Activated CD8-positive, alpha-beta memory T cell treated with anti-CD3 and anti-CD28 coated beads for 24 hours (primary cell): ENCODE results near the gene GSTM1.
"Not testable (repeated sequence)": the region's sequence is repeated elsewhere in the genome, so short reads cannot be mapped to it uniquely, and the experiment has no call there.

Experiments
- DNase-seq: peaks from one replicate; pipeline ENCODE4 v3.0.0-alpha.2; 2020

GSTM1 gene

GRCh38 chr1:109660691-109661026, 27.0 kb upstream of the GSTM1 start:
- not testable (repeated sequence) for DNase-seq

GRCh38 chr1:109661391-109661790, 26.2 kb upstream of the GSTM1 start:
- no peak for DNase-seq

- no peak for DNase-seq
Observed at GRCh38 chr1:109664671-109665070, 22.9 kb upstream of the GSTM1 start.

DNA sequence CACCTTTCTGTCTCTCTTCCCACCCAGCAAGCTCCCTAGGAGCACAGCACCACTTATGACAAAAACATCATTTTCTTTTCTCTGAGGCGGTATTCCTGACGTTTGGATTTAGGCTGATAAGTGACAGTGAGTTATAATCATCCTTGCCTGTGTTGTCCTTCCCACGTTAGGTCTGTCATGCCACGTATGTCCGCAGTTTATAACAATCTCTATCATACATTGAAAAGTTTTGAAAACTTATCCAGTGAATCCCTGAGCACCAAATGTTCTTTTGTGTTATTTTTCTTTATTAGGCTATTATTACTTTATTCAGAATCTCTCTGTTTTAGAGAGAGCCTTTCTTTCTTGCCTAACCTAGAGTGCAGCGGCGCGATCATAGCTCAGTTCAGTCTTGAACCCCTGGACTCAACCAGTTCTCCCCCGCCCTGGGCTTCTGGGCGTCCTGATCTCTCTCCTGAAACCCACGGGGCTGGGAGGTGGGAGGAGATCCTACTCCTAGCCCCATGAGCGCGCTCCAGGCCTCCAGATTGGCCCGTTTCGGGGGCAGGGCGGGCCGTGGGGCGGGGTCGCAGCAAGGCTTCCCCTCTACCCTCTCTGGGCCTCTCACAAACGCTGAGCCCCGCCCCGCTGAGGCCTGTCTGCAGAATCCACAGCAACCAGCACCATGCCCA, 20.0 kb upstream of the GSTM1 start, which contains the start of gene GSTM2:
GSTM2 (plus strand) TSS at position 606 of the 671 bp plus-strand sequence; CDS start at position 665, 59 bp downstream.
- peak; percentile 90 for DNase-seq

GRCh38 chr1:109668123-109668775, 19.4 kb upstream of the GSTM1 start:
- no peak for DNase-seq

DNA sequence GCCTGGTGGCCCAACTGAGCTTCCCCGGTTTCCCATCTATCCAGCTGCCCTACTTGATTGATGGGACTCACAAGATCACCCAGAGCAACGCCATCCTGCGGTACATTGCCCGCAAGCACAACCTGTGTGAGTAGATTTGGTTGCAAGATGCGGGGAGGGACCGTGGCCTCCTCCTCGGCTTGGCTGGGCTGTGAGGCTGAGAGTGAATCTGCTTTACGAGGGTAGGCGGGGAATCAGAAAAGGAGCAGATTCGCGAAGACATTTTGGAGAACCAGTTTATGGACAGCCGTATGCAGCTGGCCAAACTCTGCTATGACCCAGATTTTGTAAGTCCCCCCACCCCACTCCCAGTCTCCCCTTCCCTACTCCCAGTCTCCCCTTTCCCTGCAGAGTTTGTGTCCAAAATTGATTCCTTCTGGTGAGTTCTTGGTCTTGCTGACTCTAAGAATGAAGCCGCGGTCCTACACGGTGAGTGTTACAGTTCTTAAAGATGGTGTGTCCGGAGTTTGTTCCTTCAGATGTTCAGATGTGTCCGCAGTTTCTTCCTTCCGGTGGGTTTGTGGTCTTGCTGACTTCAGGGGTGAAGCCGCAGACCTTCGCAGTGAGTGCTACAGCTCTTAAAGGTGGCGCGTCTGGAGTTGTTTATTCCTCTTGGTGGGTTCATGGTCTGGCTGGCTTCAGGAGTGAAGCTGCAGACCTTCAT, 18.2 kb upstream of the GSTM1 start:
- DNase-seq: no peak

- not testable (repeated sequence) for DNase-seq
Observed at GRCh38 chr1:109669949-109670302, 17.7 kb upstream of the GSTM1 start.

DNA sequence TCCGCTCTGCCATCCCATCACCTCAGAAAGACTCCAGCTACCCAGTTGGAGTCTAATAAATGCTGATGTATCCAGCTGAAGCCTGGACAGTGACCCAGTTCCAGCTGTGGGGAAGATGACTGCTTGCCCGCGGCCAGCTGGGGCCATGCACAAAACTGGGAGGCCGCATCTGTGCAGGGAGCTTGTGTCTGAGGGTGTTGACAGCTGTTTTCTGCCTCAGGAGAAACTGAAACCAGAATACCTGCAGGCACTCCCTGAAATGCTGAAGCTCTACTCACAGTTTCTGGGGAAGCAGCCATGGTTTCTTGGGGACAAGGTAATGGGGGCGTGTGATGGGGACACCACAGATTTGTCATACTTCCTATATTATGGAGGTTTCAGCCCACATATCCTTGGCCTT, 16.6 kb upstream of the GSTM1 start:
- no peak for DNase-seq

- not testable (repeated sequence) for DNase-seq
Observed at GRCh38 chr1:109673861-109674260, 13.8 kb upstream of the GSTM1 start.

GRCh38 chr1:109676683-109677381, 10.8 kb upstream of the GSTM1 start:
- DNase-seq: not testable (repeated sequence)

DNA sequence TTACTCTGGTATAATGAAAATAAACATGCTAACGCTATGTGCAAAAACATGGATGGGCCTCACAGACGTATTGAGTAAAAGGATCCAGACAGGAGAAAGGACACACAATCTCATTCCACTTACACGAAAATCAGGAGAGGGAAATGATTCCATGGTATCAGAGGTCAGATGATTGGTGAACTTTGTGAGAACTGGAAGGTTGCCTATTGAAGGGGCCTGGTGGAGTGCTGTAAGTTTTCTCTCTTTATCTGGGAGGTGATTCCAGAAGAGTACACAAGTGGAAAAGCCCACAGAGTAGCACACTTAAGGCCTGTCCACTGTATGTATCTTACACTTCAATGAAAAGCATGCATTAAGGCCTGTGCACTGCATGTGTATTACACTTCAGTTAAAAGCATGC, 10.2 kb upstream of the GSTM1 start:
- DNase-seq: no peak

- DNase-seq: not testable (repeated sequence)
Observed at GRCh38 chr1:109678637-109679036, 9.0 kb upstream of the GSTM1 start.

DNA sequence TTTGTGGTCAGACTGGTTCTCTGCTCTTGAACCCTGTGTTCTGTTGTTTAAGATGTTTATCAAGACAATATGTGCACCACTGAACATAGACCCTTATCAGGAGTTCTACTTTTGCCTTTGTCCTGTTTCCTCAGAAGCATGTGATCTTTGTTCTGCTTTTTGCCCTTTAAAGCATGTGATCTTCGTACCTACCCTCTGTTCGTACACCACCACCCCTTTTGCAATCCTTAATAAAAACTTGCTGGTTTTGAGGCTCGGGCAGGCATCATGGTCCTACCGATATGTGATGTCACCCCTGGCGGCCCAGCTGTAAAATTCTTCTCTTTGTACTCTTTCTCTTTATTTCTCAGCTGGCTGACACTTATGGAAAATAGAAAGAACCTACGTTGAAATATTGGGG, 2.8 kb upstream of the GSTM1 start:
- DNase-seq: not testable (repeated sequence)

DNA sequence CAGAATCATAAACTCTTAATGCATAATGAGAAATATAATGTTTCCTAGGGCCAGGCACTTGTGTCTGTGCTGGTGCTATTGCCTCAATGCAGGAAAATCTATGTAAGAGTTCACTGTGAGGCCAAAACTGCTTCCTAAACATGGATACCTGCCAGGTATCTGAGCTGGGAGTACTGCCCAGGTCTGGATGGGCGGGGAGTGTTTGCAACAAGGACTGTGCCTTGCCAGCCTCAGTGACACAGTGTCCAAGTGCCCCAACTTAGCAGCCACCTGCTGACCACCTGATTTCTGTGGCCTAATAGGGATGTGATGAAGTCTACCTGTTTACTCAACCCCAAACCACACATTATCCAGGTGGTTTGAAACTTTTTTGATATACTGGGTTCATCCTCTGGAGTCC, 2.2 kb upstream of the GSTM1 start:
- DNase-seq: not testable (repeated sequence)

DNA sequence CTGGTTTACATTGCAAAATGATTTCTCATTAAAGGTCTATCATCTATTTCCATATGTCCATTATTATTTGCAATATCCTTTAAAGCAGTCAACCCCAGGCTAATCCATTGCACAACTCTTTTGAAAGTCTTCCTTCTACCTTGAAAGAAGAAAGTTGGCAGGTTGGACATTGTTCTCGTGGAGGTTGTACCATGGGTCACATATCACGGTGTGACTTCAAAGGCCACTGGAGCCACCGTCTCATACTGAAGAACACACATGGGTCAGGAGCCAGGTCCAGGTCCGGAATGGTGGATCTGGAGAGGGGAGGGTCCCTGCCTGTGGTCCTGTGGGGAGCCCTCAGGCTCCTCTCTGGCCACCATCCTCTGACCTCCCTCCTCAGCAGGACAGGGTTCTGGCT, 1.7 kb upstream of the GSTM1 start:
- DNase-seq: not testable (repeated sequence)

- DNase-seq: not testable (repeated sequence)
Observed at GRCh38 chr1:109687109-109687508, 508 bp upstream of the GSTM1 start.

DNA sequence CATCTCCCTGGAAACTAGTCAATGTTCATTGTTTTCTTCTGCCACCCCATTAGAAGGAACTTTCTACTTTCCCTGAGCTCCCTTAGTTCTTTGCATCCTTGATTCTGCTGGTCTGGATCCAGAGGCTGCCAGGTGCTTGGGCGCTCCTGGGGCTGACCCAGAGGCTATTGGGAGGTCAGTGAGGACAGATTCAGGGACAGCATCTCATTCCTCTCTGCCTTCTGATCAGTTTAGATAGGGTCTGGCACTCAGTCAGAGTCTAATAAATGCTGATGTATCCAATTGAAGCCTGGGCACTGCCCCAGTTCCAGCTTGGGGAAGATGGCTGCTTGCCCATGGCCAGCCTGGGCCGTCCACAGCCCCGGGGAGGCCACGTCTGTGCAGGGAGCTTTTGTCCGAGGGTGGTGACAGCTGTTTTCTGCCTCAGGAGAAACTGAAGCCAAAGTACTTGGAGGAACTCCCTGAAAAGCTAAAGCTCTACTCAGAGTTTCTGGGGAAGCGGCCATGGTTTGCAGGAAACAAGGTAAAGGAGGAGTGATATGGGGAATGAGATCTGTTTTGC, 2.3 kb downstream of the GSTM1 start:
- no peak for DNase-seq

GRCh38 chr1:109691759-109692158, 4.1 kb downstream of the GSTM1 start:
- no peak for DNase-seq

DNA sequence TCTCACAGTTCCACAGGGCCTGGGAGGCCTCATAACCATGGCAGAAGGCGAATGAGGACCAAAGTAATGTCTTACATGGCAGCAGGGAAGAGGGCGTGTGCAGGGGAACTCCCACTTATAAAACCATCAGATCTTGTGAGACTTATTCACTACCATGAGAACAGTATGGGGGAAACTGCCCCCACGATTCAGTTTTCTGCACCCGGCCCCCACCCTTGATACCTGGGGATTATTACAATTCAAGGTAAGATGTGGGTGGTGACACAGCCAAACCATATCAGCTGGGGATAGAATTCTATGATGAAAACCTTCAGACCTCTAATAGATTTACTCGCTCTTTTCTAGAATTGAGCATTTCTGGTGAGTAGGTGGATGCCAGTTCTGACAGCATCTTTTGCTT, 6.8 kb downstream of the GSTM1 start:
- not testable (repeated sequence) for DNase-seq

DNA sequence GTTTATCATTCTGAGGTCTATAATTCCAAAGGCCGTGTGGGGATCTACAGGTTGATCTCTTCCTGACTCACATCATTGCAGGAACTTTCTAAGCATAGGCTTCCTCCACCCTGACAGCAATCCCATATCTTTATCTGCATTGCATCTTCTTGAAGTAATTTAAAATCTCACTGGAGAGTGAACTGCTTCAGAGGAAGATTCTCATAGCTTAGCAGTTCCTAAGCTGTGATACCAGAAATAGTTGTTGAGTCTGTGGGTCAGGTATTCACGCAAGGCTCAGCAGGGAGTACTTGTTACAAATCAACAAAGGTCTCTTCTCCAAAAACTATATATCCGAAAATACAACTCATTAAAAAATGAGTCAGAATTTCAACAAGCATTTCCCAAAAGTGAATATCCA, 7.5 kb downstream of the GSTM1 start:
- not testable (repeated sequence) for DNase-seq

DNA sequence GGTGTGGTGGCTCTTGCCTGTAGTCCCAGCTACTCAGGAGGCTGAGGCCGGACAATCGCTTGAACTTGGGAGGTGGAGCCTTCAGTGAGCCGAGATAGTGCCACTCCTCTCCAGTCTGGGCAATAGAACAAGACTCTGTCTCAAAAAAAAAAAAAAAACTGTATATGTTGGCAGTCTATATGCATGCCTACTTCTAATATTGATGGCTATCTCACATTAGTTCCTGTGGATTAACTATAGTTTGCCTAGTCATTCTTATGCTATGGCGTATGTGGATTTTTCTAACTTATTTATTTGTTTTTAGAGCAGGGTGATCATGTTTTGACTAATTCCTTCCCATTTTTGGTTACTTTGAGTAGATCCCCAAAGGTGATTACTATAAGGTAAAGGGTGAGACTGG, 9.4 kb downstream of the GSTM1 start:
- DNase-seq: no peak

- not testable (repeated sequence) for DNase-seq
Observed at GRCh38 chr1:109697861-109698260, 10.2 kb downstream of the GSTM1 start.

GRCh38 chr1:109702940-109703339, 15.3 kb downstream of the GSTM1 start:
- DNase-seq: not testable (repeated sequence)
